ENCODE results near the gene SLC16A3. TPM values are rescaled to one million over a fixed set of nuclear protein-coding genes. Genes with fewer than 3 reads are reported as not detected.
A peak's percentile ranks its signal among the peaks of the same experiment; 100 is the strongest.

Gene SLC16A3
- polyA plus RNA-seq, 3 donors = 26.3 to 103 (median 35.3) TPM

- peaks cover 36 to 57% of the 10 kb centered on the region in 2 donors for H3K36me3 ChIP-seq (replicated peaks in 1 of 2; ENCODE audit: control insufficient read depth in 1 of 2, insufficient read depth in 2 of 2, low read length in 2 of 2)
- 43% methylated on average over 10 of the region's 15 CpGs for WGBS (ENCODE audit: insufficient coverage)
- H3K9ac ChIP-seq (ENCODE audit: insufficient read depth, low read length, poor library complexity, severe bottlenecking) = no peak overlapping the region
- H3K4me3 Mint-ChIP-seq = peak overlapping the region in 1 of 2 donors; percentile 27
- H3K27me3 ChIP-seq (ENCODE audit: control insufficient read depth in 2 of 2, insufficient read depth in 2 of 2, low read length in 2 of 2) = no peaks in the 10 kb centered on the region
- H3K4me3 ChIP-seq (replicated peaks in 1 of 3; ENCODE audit: low read depth in 2 of 3, low read length in 3 of 3) = peak overlapping the region in 1 of 3 experiments; percentile 35
- H3K27me3 Mint-ChIP-seq (ENCODE audit: low read depth in 3 of 3) = no peaks in the 10 kb centered on the region
- H3K4me2 ChIP-seq (replicated peaks; ENCODE audit: extremely low read depth, low read length, poor library complexity, severe bottlenecking) = peak overlapping the region; percentile 45
- H3K36me3 Mint-ChIP-seq = peaks cover 17 to 54% of the 10 kb centered on the region in 2 donors
- peak overlapping the region; percentile 36 to 61 for H3K27ac ChIP-seq (ENCODE audit: low read depth in 1 of 2, low read length in 2 of 2)
- intact Hi-C loops (cut with micrococcal nuclease) = loop anchor here (2.0 to 10.0 kb wide), 3 partner anchors 59 to 201 kb away; partner anchors contain the start of genes DCXR (in 1 of the 2) and RAC3 (in 1 of the 2)
- no peaks in the 10 kb centered on the region for H3K9me3 Mint-ChIP-seq
- TF ChIP-seq, protein P1, sequence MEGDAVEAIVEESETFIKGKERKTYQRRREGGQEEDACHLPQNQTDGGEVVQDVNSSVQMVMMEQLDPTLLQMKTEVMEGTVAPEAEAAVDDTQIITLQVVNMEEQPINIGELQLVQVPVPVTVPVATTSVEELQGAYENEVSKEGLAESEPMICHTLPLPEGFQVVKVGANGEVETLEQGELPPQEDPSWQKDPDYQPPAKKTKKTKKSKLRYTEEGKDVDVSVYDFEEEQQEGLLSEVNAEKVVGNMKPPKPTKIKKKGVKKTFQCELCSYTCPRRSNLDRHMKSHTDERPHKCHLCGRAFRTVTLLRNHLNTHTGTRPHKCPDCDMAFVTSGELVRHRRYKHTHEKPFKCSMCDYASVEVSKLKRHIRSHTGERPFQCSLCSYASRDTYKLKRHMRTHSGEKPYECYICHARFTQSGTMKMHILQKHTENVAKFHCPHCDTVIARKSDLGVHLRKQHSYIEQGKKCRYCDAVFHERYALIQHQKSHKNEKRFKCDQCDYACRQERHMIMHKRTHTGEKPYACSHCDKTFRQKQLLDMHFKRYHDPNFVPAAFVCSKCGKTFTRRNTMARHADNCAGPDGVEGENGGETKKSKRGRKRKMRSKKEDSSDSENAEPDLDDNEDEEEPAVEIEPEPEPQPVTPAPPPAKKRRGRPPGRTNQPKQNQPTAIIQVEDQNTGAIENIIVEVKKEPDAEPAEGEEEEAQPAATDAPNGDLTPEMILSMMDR (IDR thresholded peaks at IDR 0.05) = no peak
- H3K27ac Mint-ChIP-seq = peak overlapping the region in 3 of 7 donors; percentile 71 to 74 (median 74)
- no peaks in the 10 kb centered on the region for H3K9me3 ChIP-seq (replicated peaks in 1 of 2; ENCODE audit: control insufficient read depth in 1 of 2, insufficient read depth in 1 of 2, low read length in 2 of 2)
- peaks cover 89 to 97% of the 10 kb centered on the region in 2 donors for H3K4me1 ChIP-seq (ENCODE audit: control insufficient read depth in 1 of 2, insufficient read depth in 2 of 2, low read length in 2 of 2)
- DNase-seq = no peak
- H2AFZ ChIP-seq (ENCODE audit: insufficient read depth, low read depth, low read length, poor library complexity, severe bottlenecking) = no peak overlapping the region
- peaks cover 98% of the 10 kb centered on the region for H3K79me2 ChIP-seq (ENCODE audit: insufficient read depth, low read length)
- peaks cover 75% of the 10 kb centered on the region for H3K4me1 Mint-ChIP-seq
- peaks cover 100% of the 10 kb centered on the region for H4K20me1 ChIP-seq (ENCODE audit: insufficient read depth, low read length)
Measured at GRCh38 chr17:82235775-82236141, 6.9 kb downstream of the SLC16A3 start.

- peak overlapping the region in 1 of 3 experiments; percentile 35 for H3K4me3 ChIP-seq (replicated peaks in 1 of 3; ENCODE audit: low read depth in 2 of 3, low read length in 3 of 3)
- H2AFZ ChIP-seq (ENCODE audit: insufficient read depth, low read depth, low read length, poor library complexity, severe bottlenecking) = no peak overlapping the region
- Mint-ChIP-seq H3K4me3 (peak overlapping the region in 1 of 2 donors; percentile 27), H3K36me3 (peaks cover 17 to 54% of the 10 kb centered on the region in 2 donors), H3K27ac (peak overlapping the region in 3 of 7 donors; percentile 71 to 74 (median 74)), H3K4me1 (peaks cover 81% of the 10 kb centered on the region), H3K27me3 (ENCODE audit: low read depth in 3 of 3) (no peaks in the 10 kb centered on the region), H3K9me3 (no peaks in the 10 kb centered on the region)
- 50% methylated on average over 43 of the region's 44 CpGs for WGBS (ENCODE audit: insufficient coverage)
- H3K36me3 ChIP-seq (replicated peaks in 1 of 2; ENCODE audit: control insufficient read depth in 1 of 2, insufficient read depth in 2 of 2, low read length in 2 of 2) = peaks cover 36 to 57% of the 10 kb centered on the region in 2 donors
- no peak overlapping the region for H3K9ac ChIP-seq (ENCODE audit: insufficient read depth, low read length, poor library complexity, severe bottlenecking)
- peak overlapping the region; percentile 70 for H3K4me2 ChIP-seq (replicated peaks; ENCODE audit: extremely low read depth, low read length, poor library complexity, severe bottlenecking)
- peak overlapping the region; percentile 36 to 61 for H3K27ac ChIP-seq (ENCODE audit: low read depth in 1 of 2, low read length in 2 of 2)
- intact Hi-C loops (cut with micrococcal nuclease) = loop anchor here (2.0 to 10.0 kb wide), 3 partner anchors 58 to 202 kb away; partner anchors contain the start of genes DCXR (in 1 of the 2) and RAC3 (in 1 of the 2)
- H3K27me3 ChIP-seq (ENCODE audit: control insufficient read depth in 2 of 2, insufficient read depth in 2 of 2, low read length in 2 of 2) = no peaks in the 10 kb centered on the region
- DNase-seq = peak; percentile 65 to 71 (median 66)
- H4K20me1 ChIP-seq (ENCODE audit: insufficient read depth, low read length) = peaks cover 100% of the 10 kb centered on the region
- H3K79me2 ChIP-seq (ENCODE audit: insufficient read depth, low read length) = peaks cover 96% of the 10 kb centered on the region
- TF ChIP-seq, protein P1 (IDR thresholded peaks at IDR 0.05) = peak; percentile 93
- H3K9me3 ChIP-seq (replicated peaks in 1 of 2; ENCODE audit: control insufficient read depth in 1 of 2, insufficient read depth in 1 of 2, low read length in 2 of 2) = no peaks in the 10 kb centered on the region
- H3K4me1 ChIP-seq (ENCODE audit: control insufficient read depth in 1 of 2, insufficient read depth in 2 of 2, low read length in 2 of 2) = peaks cover 95 to 100% of the 10 kb centered on the region in 2 donors
Measured at GRCh38 chr17:82236142-82236971, 7.5 kb downstream of the SLC16A3 start.
